Measurements from ENCODE around the gene C5orf15. TPM values are rescaled to one million over a fixed set of nuclear protein-coding genes. Genes with fewer than 3 reads are reported as not detected.

The C5orf15 gene
- polyA plus RNA-seq, 1 donor from 2014 or later: 72.3 TPM

- Histone ChIP-seq H2AFZ (ENCODE audit: low read depth, low read length) (no peak overlapping the region), H3K36me3 (ENCODE audit: insufficient read depth, low read length) (no peaks in the 10 kb centered on the region), H4K20me1 (ENCODE audit: insufficient read depth) (no peaks in the 10 kb centered on the region), H3F3A (ENCODE audit: insufficient read depth, low read length, poor library complexity, severe bottlenecking) (no peaks in the 10 kb centered on the region), H3K4me3 (ENCODE audit: low read length) (no peak overlapping the region), H3K79me2 (replicated peaks; ENCODE audit: insufficient read depth, low read length) (no peaks in the 10 kb centered on the region), H3K9me3 (ENCODE audit: low read length) (no peaks in the 10 kb centered on the region), H3K27me3 (ENCODE audit: insufficient read depth, low read depth, low read length) (no peaks in the 10 kb centered on the region), H3K9me2 (ENCODE audit: insufficient read depth, low read length) (no peaks in the 10 kb centered on the region), H3K9ac (ENCODE audit: low read length) (no peak overlapping the region), H3K4me2 (ENCODE audit: low read length) (no peak overlapping the region), H3K27ac (ENCODE audit: low read length) (no peak overlapping the region)
- TF ChIP-seq EZH2 (IDR thresholded peaks at IDR 0.05; ENCODE audit: borderline replicate concordance, insufficient read depth, low read length, poor library complexity, severe bottlenecking): no peak
These were observed 41.7 kb downstream of the C5orf15 start for GRCh38 chr5:133926489-133927299.

GRCh38 chr5:133925866-133926488 is 42.4 kb downstream of the C5orf15 start:
- no peaks in the 10 kb centered on the region for H3K79me2 ChIP-seq (replicated peaks; ENCODE audit: insufficient read depth, low read length)
- no peaks in the 10 kb centered on the region for H3K9me3 ChIP-seq (ENCODE audit: low read length)
- H3F3A ChIP-seq (ENCODE audit: insufficient read depth, low read length, poor library complexity, severe bottlenecking): no peaks in the 10 kb centered on the region
- no peaks in the 10 kb centered on the region for H4K20me1 ChIP-seq (ENCODE audit: insufficient read depth)
- H3K36me3 ChIP-seq (ENCODE audit: insufficient read depth, low read length): no peaks in the 10 kb centered on the region
- H3K27me3 ChIP-seq (ENCODE audit: insufficient read depth, low read depth, low read length): no peaks in the 10 kb centered on the region
- no peak for TF ChIP-seq TAF1 (IDR thresholded peaks at IDR 0.05; ENCODE audit: low read depth)
- TF ChIP-seq RAD21 (conservative IDR thresholded peaks at IDR 0.05): no peak
- no peak for TF ChIP-seq REST (IDR thresholded peaks at IDR 0.05; ENCODE audit: borderline replicate concordance)
- TF ChIP-seq CTCF (IDR thresholded peaks at IDR 0.05; ENCODE audit: poor library complexity, severe bottlenecking): no peak
- TF ChIP-seq SMC3 (conservative IDR thresholded peaks at IDR 0.05; ENCODE audit: poor library complexity): no peak
- TF ChIP-seq EP300 (conservative IDR thresholded peaks at IDR 0.05; ENCODE audit: poor library complexity, severe bottlenecking): no peak
- no peak for TF ChIP-seq MXI1 (conservative IDR thresholded peaks at IDR 0.05; ENCODE audit: poor library complexity, severe bottlenecking)
- TF ChIP-seq POLR2AphosphoS5 (IDR thresholded peaks at IDR 0.05): no peak
- no peak for TF ChIP-seq EZH2 (IDR thresholded peaks at IDR 0.05; ENCODE audit: borderline replicate concordance, insufficient read depth, low read length, poor library complexity, severe bottlenecking)
- H3K9ac ChIP-seq (ENCODE audit: low read length): no peak overlapping the region
- no peak overlapping the region for H2AFZ ChIP-seq (ENCODE audit: low read depth, low read length)
- no peak overlapping the region for H3K4me2 ChIP-seq (ENCODE audit: low read length)
- H3K27ac ChIP-seq (ENCODE audit: low read length): no peak overlapping the region
- no peak overlapping the region for H3K4me3 ChIP-seq (ENCODE audit: low read length)
- no peaks in the 10 kb centered on the region for H3K9me2 ChIP-seq (ENCODE audit: insufficient read depth, low read length)
